H1 (cell line): ENCODE results near the gene MACROD2. TPM values are rescaled to one million over a fixed set of nuclear protein-coding genes. Genes with fewer than 3 reads are reported as not detected.

Experiments
- CTCF ChIA-PET: fragments of 300-600 bp; sonication (Branson Sonifier 250); formaldehyde crosslinking; loops from one replicate; lab custom pipeline; 2021; ENCODE audit not compliant: partially characterized antibody; lab: Charles Lee
- POLR2A ChIA-PET: fragments of 300-600 bp; sonication (Branson Sonifier 250); formaldehyde crosslinking; loops from one replicate; lab custom pipeline; 2021; ENCODE audit warnings: inconsistent platforms; ENCODE audit not compliant: partially characterized antibody; lab: Charles Lee
- DNase-seq, 2 experiments: peaks; one replicate each; pipeline versions ENCODE4 v3.0.0 to v3.0.0-alpha.2; 2010 to 2022; ENCODE audit warnings: low spot score in 2 of 2, low read depth in 1 of 2, mixed read lengths in 1 of 2
- FAIRE-seq: peaks from 2 replicates; lab custom pipeline; 2011; peaks lifted over from hg19 to GRCh38; lab: Jason Lieb, UNC
- H2AFZ ChIP-seq: 2 replicates; pipeline ENCODE4 v1.8.1; 2012; ENCODE audit warnings: low read length, inconsistent platforms
- H2AK5ac ChIP-seq: 2 replicates; pipeline ENCODE4 v1.6.1; 2013; ENCODE audit warnings: low read depth, low read length
- H2BK120ac ChIP-seq: replicated peaks from 2 replicates; pipeline ENCODE3; 2013; ENCODE audit warnings: low read depth, low read length, inconsistent platforms
- H2BK12ac ChIP-seq: 2 replicates; pipeline ENCODE4 v1.6.1; 2013; ENCODE audit warnings: low read depth, low read length
- H2BK15ac ChIP-seq: 2 replicates; pipeline ENCODE4 v1.6.1; 2013; ENCODE audit warnings: low read length
- H2BK20ac ChIP-seq: 2 replicates; pipeline ENCODE4 v1.6.1; 2013; ENCODE audit warnings: low read length
- H2BK5ac ChIP-seq: 2 replicates; pipeline ENCODE4 v1.6.1; 2013; ENCODE audit warnings: low read depth, low read length
- H3K14ac ChIP-seq: 2 replicates; pipeline ENCODE4 v1.6.1; 2013; ENCODE audit warnings: inconsistent platforms; ENCODE audit not compliant: insufficient read length
- H3K18ac ChIP-seq: 2 replicates; pipeline ENCODE4 v1.6.1; 2013; ENCODE audit warnings: low read length; ENCODE audit errors: extremely low read depth
- H3K23ac ChIP-seq: 2 replicates; pipeline ENCODE4 v1.6.1; 2013; ENCODE audit warnings: inconsistent platforms; ENCODE audit not compliant: insufficient read length
- H3K23me2 ChIP-seq: 2 replicates; pipeline ENCODE4 v1.6.1; 2013; ENCODE audit warnings: low read depth, low read length
- H3K27ac ChIP-seq: 2 replicates; pipeline ENCODE4 v1.6.1; 2011; ENCODE audit warnings: low read depth, low read length, inconsistent platforms
- H3K27me3 ChIP-seq, 4 experiments: replicated peaks in 1 of 4; 1 replicate in 1 of 4; 2 replicates in 3 of 4; pipeline versions ENCODE4 v1.6.1 to v1.8.1; 2011 to 2013; ENCODE audit warnings: low read length in 3 of 4, mild to moderate bottlenecking in 3 of 4, inconsistent platforms in 2 of 4, mixed read lengths in 2 of 4, moderate library complexity in 1 of 4; ENCODE audit not compliant: control insufficient read depth in 3 of 4, insufficient read depth in 3 of 4; ENCODE audit errors: extremely low read depth in 1 of 4
- H3K36me3 ChIP-seq, 4 experiments: 2 replicates each; pipeline versions ENCODE4 v1.6.1 to v1.8.1; 2011 to 2013; ENCODE audit warnings: mild to moderate bottlenecking in 4 of 4, low read length in 3 of 4, moderate library complexity in 2 of 4, control low read depth in 1 of 4, inconsistent platforms in 1 of 4; ENCODE audit not compliant: insufficient read depth in 4 of 4, control insufficient read depth in 2 of 4
- H3K4ac ChIP-seq: replicated peaks from 2 replicates; pipeline ENCODE3; 2013; ENCODE audit warnings: low read length, low read depth, mixed read lengths, inconsistent platforms; ENCODE audit not compliant: insufficient read length
- H3K4me1 ChIP-seq, 4 experiments: replicated peaks in 1 of 4; 1 replicate in 1 of 4; 2 replicates in 3 of 4; pipeline versions ENCODE4 v1.6.1 to v1.8.1; 2011 to 2013; ENCODE audit warnings: low read length in 3 of 4, inconsistent platforms in 2 of 4, mixed read lengths in 1 of 4; ENCODE audit not compliant: insufficient read depth in 4 of 4, control insufficient read depth in 3 of 4
- H3K4me2 ChIP-seq, 2 experiments: 2 replicates each; pipeline versions ENCODE4 v1.6.1 to v1.8.1; 2011 to 2013; ENCODE audit warnings: low read depth in 2 of 2, low read length in 2 of 2, control low read depth in 1 of 2, inconsistent platforms in 1 of 2, mild to moderate bottlenecking in 1 of 2; ENCODE audit not compliant: insufficient read depth in 1 of 2
- H3K4me3 ChIP-seq, 4 experiments: fragments of 200-600, 300-600 bp in 1 of 4; sonication (generic), shearing (Covaris generic), sonication (Bioruptor Twin) in 1 of 4; 2 replicates each; pipeline versions ENCODE4 v1.5.1 to v1.8.1; 2011 to 2016; ENCODE audit warnings: low read length in 4 of 4, low read depth in 3 of 4, control low read depth in 2 of 4, inconsistent platforms in 2 of 4, mild to moderate bottlenecking in 2 of 4, mixed read lengths in 1 of 4, moderate library complexity in 1 of 4; ENCODE audit not compliant: insufficient read depth in 2 of 4; ENCODE audit errors: extremely low read depth in 1 of 4
- H3K56ac ChIP-seq: replicated peaks from 2 replicates; pipeline ENCODE3; 2013; ENCODE audit warnings: low read depth, mild to moderate bottlenecking, mixed read lengths, low read length, inconsistent platforms; ENCODE audit not compliant: insufficient read length
- H3K79me1 ChIP-seq: 2 replicates; pipeline ENCODE4 v1.6.1; 2013; ENCODE audit warnings: low read depth, low read length, control low read depth
- H3K79me2 ChIP-seq, 2 experiments: 2 replicates each; pipeline versions ENCODE4 v1.6.1 to v1.8.1; 2012 to 2013; ENCODE audit warnings: low read length in 2 of 2, mild to moderate bottlenecking in 2 of 2, inconsistent platforms in 1 of 2; ENCODE audit not compliant: insufficient read depth in 2 of 2, control insufficient read depth in 1 of 2
- H3K9ac ChIP-seq, 4 experiments: replicated peaks in 1 of 4; 1 replicate in 1 of 4; 2 replicates in 3 of 4; pipeline versions ENCODE4 v1.6.1 to v1.8.1; 2011 to 2013; ENCODE audit warnings: low read depth in 3 of 4, low read length in 3 of 4, control low read depth in 2 of 4, mild to moderate bottlenecking in 2 of 4, moderate library complexity in 2 of 4, inconsistent platforms in 1 of 4; ENCODE audit errors: extremely low read depth in 1 of 4
- H3K9me3 ChIP-seq, 2 experiments: 2 replicates each; pipeline versions ENCODE4 v1.6.1 to v1.8.1; 2012 to 2013; ENCODE audit warnings: mild to moderate bottlenecking in 2 of 2, moderate library complexity in 2 of 2, control low read depth in 1 of 2, inconsistent platforms in 1 of 2, low read depth in 1 of 2, low read length in 1 of 2, mixed read lengths in 1 of 2; ENCODE audit not compliant: insufficient read depth in 2 of 2
- H4K20me1 ChIP-seq, 2 experiments: replicated peaks in 1 of 2; 2 replicates each; pipeline versions ENCODE3 to v1.8.1; 2011 to 2013; ENCODE audit warnings: inconsistent platforms in 2 of 2, low read length in 2 of 2, mild to moderate bottlenecking in 1 of 2; ENCODE audit not compliant: insufficient read depth in 2 of 2, control insufficient read depth in 1 of 2
- H4K5ac ChIP-seq: 2 replicates; pipeline ENCODE4 v1.6.1; 2013; ENCODE audit warnings: low read length, low read depth, mixed read lengths, inconsistent platforms; ENCODE audit not compliant: insufficient read length
- H4K8ac ChIP-seq: 2 replicates; pipeline ENCODE4 v1.8.0; 2013; ENCODE audit warnings: mild to moderate bottlenecking, moderate library complexity, low read length, inconsistent platforms; ENCODE audit not compliant: insufficient read depth; ENCODE audit errors: extremely low read depth
- H4K91ac ChIP-seq: replicated peaks from 2 replicates; pipeline ENCODE3; 2013; ENCODE audit warnings: low read length, mixed read lengths, inconsistent platforms; ENCODE audit not compliant: insufficient read length
- CEBPB ChIP-seq: IDR thresholded peaks from 2 replicates; pipeline ENCODE4 v1.6.1; 2012; ENCODE audit warnings: low read depth, low read length
- EP300 ChIP-seq, 2 experiments: IDR thresholded peaks; 1 replicate in 1 of 2; 2 replicates in 1 of 2; pipeline ENCODE4 v1.6.1; 2011 to 2012; ENCODE audit warnings: low read depth in 2 of 2, low read length in 2 of 2, mild to moderate bottlenecking in 2 of 2, borderline replicate concordance in 1 of 2, inconsistent platforms in 1 of 2, moderate library complexity in 1 of 2
- GTF2F1 ChIP-seq: IDR thresholded peaks from 2 replicates; pipeline ENCODE4 v1.6.1; 2012; ENCODE audit warnings: low read depth, low read length, improper control_type of control experiment, borderline replicate concordance
- SP4 ChIP-seq: IDR thresholded peaks from 2 replicates; pipeline ENCODE4 v1.6.1; 2012; ENCODE audit warnings: low read length, inconsistent platforms
- TAF1 ChIP-seq: IDR thresholded peaks from 2 replicates; pipeline ENCODE4 v1.6.1; 2011; ENCODE audit warnings: mild to moderate bottlenecking, low read depth, low read length
- TCF12 ChIP-seq: IDR thresholded peaks from 2 replicates; pipeline ENCODE4 v1.6.1; 2011; ENCODE audit warnings: low read depth, mild to moderate bottlenecking, low read length
- WGBS, 2 experiments: shearing (Covaris generic) in 1 of 2; methylation state at CpG; one replicate each; pipeline versions ENCODE4 v1.1.6 to v1.1.7; 2013 to 2015; ENCODE audit warnings: low lambda C conversion rate in 2 of 2, mixed read lengths in 2 of 2, inconsistent platforms in 1 of 2, low coverage in 1 of 2, missing lambda C conversion rate in 1 of 2; ENCODE audit not compliant: insufficient replicate concordance in 2 of 2, insufficient coverage in 1 of 2, insufficient read length in 1 of 2; ENCODE audit errors: extremely low coverage in 1 of 2, missing lambda C conversion rate in 1 of 2; 5-methylcytosine and 5-hydroxymethylcytosine counted together
- polyA plus RNA-seq, 7 experiments: library from polyadenylated mRNA; depleted of rRNA in 3 of 7; stranded (reverse) in 5 of 7; unstranded in 2 of 7; fragments of >200 nt in 5 of 7; fragments of 200-250 nt in 2 of 7; gene quantifications; 1 replicate in 5 of 7; 2 replicates in 1 of 7; 4 replicates in 1 of 7; pipeline versions ENCODE4 v1.2.1 to v1.2.3, GENCODE V29; 2011 to 2013; ENCODE audit warnings: missing spikeins in 2 of 7, mixed read lengths in 2 of 7
- total RNA-seq: library from RNA; stranded (reverse); fragmentation: NEBNext Ultra II Directional; extraction: Animal tissue kit (Norgen Biotek cat#: 25700); gene quantifications from 2 replicates; pipeline ENCODE4 v1.2.1, GENCODE V29; 2021
- TF ChIP-seq, protein P1 (sequence below): IDR thresholded peaks from 2 replicates; pipeline ENCODE4 v1.6.1; 2012; ENCODE audit warnings: inconsistent platforms

MACROD2 gene
- total and polyA plus RNA-seq, 2 of the 8 experiments (the other 6 are each of a cell fraction or from before 2014, with no cell fraction given), result 0.70 to 3.9 TPM

- Histone ChIP-seq H2AK5ac (no peak overlapping the region), H4K20me1 (no peaks in the 10 kb centered on the region), H3K56ac (no peak overlapping the region), H2AFZ (no peak overlapping the region), H3K4me3 (no peak overlapping the region), H4K91ac (no peak overlapping the region), H3K9ac (no peak overlapping the region), H2BK15ac (no peak overlapping the region), H3K4me1 (no peaks in the 10 kb centered on the region), H2BK120ac (no peak overlapping the region), H2BK20ac (no peak overlapping the region), H3K4me2 (no peak overlapping the region), H3K36me3 (no peaks in the 10 kb centered on the region), H3K9me3 (no peaks in the 10 kb centered on the region), H3K79me2 (no peaks in the 10 kb centered on the region), H3K27ac (no peak overlapping the region), H2BK5ac (no peak overlapping the region), H4K5ac (no peak overlapping the region), H3K79me1 (no peaks in the 10 kb centered on the region), H3K27me3 (no peaks in the 10 kb centered on the region), H4K8ac (no peak overlapping the region), H3K4ac (no peak overlapping the region), H3K23ac (no peak overlapping the region), H3K14ac (no peak overlapping the region), H3K23me2 (no peaks in the 10 kb centered on the region; the same call in 1 of the 2 replicates), H3K18ac (no peak overlapping the region), H2BK12ac (no peak overlapping the region)
- WGBS, 2 experiments, result 78 to 100% methylated on average over 1 to 3 of the region's 3 CpGs
- no peak for TF ChIP-seq EP300 (IDR thresholded peaks at IDR 0.05; ENCODE audit: borderline replicate concordance in 1 of 2, low read depth in 2 of 2, low read length in 2 of 2)
- no peak for TF ChIP-seq TAF1
- no peak for TF ChIP-seq GTF2F1
- TF ChIP-seq TCF12, result no peak
- TF ChIP-seq CEBPB, result no peak
- TF ChIP-seq, protein P1, sequence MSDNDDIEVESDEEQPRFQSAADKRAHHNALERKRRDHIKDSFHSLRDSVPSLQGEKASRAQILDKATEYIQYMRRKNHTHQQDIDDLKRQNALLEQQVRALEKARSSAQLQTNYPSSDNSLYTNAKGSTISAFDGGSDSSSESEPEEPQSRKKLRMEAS, result no peak
- TF ChIP-seq SP4, result no peak
- POLR2A ChIA-PET, result no interaction called here
- FAIRE-seq (no peak), DNase-seq (no peak)
- CTCF ChIA-PET, result interaction anchor here (0.6 to 2.0 kb wide), 3 partner anchors 14 to 1053 kb away, joined by 3 to 5 read pairs (median 3); no protein-coding TSS in a partner anchor
Observed at GRCh38 chr20:15507151-15507550, 1511.8 kb downstream of the MACROD2 start.
